Bronchial epithelial cell (primary cell): ENCODE data around the gene GIT2. TPM values are rescaled to one million over a fixed set of nuclear protein-coding genes. Genes with fewer than 3 reads are reported as not detected.
A peak's percentile ranks its signal among the peaks of the same experiment; 100 is the strongest.

Experiments used
- DNase-seq: peaks from one replicate; pipeline ENCODE4 v3.0.0-alpha.2; 2010; ENCODE audit warnings: low read depth
- FAIRE-seq: peaks from 2 replicates; lab custom pipeline; 2011; peaks lifted over from hg19 to GRCh38; lab: Jason Lieb, UNC
- H3K27me3 ChIP-seq: 2 replicates; pipeline ENCODE4 v1.5.1; 2011; ENCODE audit warnings: low read length; ENCODE audit not compliant: control insufficient read depth, insufficient read depth
- H3K36me3 ChIP-seq: 2 replicates; pipeline ENCODE4 v1.5.1; 2011; ENCODE audit warnings: low read length; ENCODE audit not compliant: control insufficient read depth, insufficient read depth
- H3K4me3 ChIP-seq: 2 replicates; pipeline ENCODE4 v1.5.1; 2011; ENCODE audit warnings: mild to moderate bottlenecking, low read depth, low read length, control low read depth
- total RNA-seq: library from RNA; depleted of rRNA; stranded (reverse); fragments of >200 nt; gene quantifications from 2 replicates; pipeline ENCODE4 v1.2.1, GENCODE V29; 2014
- TF ChIP-seq, protein P1 (sequence below): IDR thresholded peaks from 2 replicates; pipeline ENCODE4 v1.5.1; 2011; ENCODE audit warnings: mild to moderate bottlenecking, moderate library complexity, low read length, control low read depth, inconsistent platforms; ENCODE audit not compliant: insufficient read depth, severe bottlenecking

Gene GIT2
- total RNA-seq, 1 donor from 2014 or later = 22.4 TPM

DNA sequence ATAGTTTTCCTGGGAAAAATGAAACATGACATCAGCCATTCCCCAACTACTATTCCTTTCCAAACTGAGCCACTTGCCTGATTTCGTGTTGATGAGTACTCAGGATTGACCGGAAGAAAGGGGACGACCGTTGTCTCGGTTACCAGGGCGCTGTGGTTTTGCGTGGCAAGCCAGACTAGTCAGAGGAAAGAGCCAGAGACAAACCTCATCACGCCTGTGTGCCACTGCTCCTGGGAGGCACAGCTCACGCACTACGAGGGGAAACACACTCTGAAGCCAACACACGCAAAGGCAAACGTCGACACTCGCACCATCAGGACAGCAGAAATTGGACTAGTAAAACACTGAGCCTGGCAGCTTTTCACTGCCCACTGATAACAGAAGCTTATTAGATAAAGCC is 35.0 kb downstream of the GIT2 start:
- TF ChIP-seq, protein P1, sequence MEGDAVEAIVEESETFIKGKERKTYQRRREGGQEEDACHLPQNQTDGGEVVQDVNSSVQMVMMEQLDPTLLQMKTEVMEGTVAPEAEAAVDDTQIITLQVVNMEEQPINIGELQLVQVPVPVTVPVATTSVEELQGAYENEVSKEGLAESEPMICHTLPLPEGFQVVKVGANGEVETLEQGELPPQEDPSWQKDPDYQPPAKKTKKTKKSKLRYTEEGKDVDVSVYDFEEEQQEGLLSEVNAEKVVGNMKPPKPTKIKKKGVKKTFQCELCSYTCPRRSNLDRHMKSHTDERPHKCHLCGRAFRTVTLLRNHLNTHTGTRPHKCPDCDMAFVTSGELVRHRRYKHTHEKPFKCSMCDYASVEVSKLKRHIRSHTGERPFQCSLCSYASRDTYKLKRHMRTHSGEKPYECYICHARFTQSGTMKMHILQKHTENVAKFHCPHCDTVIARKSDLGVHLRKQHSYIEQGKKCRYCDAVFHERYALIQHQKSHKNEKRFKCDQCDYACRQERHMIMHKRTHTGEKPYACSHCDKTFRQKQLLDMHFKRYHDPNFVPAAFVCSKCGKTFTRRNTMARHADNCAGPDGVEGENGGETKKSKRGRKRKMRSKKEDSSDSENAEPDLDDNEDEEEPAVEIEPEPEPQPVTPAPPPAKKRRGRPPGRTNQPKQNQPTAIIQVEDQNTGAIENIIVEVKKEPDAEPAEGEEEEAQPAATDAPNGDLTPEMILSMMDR = no peak
- H3K36me3 ChIP-seq = peaks cover 14% of the 10 kb centered on the region
- no peak for FAIRE-seq
- no peak overlapping the region for H3K4me3 ChIP-seq
- H3K27me3 ChIP-seq = no peaks in the 10 kb centered on the region
- DNase-seq = no peak

DNA sequence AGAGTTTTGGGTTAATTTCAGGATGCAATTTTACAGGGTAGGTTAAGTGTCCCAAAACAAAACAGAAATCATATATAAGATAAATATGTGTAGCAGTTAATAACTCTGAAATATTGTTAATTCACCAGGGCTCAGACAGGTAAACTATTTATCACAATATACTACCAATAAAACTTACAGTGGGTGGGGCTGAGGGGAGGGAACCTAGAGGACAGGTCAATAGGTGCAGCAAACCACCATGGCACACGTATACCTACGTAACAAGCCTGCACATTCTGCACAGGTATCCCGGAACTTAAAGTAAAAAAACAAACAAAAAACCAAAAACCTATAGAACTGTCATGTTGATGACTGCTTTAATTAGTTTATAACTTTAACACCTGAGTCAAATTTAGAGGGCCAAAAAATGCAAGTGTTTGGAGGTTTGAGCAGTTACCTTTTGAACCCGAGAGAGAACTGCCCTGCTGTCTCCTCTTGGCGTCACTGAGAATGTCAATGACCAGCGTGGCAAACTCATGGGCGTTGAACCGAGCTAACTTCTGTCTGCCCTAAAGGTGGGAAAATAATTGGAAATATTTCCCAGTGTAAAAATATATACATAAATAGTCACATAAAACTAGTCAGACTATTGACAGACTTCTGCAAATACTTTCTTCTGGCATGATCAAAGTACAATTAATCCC is 36.6 kb downstream of the GIT2 start:
- peaks cover 11% of the 10 kb centered on the region for H3K36me3 ChIP-seq
- FAIRE-seq (no peak), DNase-seq (no peak)
- TF ChIP-seq, protein P1 = no peak
- no peak overlapping the region for H3K4me3 ChIP-seq
- no peaks in the 10 kb centered on the region for H3K27me3 ChIP-seq

DNA sequence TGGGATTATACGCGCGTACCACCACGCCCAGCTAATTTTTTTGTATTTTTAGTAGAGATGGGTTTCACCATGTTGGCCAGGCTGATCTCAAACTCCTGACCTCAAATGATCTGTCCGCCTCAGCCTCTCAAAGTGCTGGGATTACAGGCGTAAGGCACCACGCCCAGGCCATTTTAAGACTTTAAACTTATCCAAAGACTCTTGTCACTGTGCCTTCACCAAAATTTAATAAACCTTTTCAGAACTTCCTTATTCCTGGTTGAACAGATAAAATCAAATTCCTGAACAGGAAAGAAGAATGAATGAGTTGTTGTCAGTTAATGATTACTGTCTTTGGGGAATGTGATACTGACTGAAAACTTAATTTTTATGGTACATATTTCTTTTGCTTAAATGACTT is 37.8 kb downstream of the GIT2 start:
- no peaks in the 10 kb centered on the region for H3K27me3 ChIP-seq
- FAIRE-seq (no peak), DNase-seq (no peak)
- peaks cover 9% of the 10 kb centered on the region for H3K36me3 ChIP-seq
- TF ChIP-seq, protein P1 = no peak
- no peak overlapping the region for H3K4me3 ChIP-seq

DNA sequence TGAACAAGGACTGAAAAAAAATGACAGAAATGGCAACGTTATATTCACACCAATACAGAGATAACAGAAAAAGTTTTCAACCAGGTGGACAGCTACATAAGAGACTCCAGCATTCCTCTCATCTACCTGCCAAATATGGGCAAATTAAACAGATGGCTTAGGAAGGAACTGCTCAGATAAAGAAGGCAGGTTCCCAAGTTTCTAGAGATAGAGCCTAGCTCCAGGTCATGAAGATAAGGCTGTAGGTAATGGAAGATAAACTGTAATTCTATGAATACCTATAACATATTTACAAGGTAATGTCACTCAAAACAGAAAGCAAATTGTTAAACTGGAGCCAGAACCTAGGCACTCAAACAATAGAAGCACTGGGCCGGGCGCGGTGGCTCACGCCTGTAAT is 42.5 kb downstream of the GIT2 start:
- Histone ChIP-seq H3K4me3 (no peak overlapping the region), H3K36me3 (peaks cover 10% of the 10 kb centered on the region), H3K27me3 (no peaks in the 10 kb centered on the region)
- TF ChIP-seq, protein P1 = no peak
- DNase-seq (no peak), FAIRE-seq (no peak)

DNA sequence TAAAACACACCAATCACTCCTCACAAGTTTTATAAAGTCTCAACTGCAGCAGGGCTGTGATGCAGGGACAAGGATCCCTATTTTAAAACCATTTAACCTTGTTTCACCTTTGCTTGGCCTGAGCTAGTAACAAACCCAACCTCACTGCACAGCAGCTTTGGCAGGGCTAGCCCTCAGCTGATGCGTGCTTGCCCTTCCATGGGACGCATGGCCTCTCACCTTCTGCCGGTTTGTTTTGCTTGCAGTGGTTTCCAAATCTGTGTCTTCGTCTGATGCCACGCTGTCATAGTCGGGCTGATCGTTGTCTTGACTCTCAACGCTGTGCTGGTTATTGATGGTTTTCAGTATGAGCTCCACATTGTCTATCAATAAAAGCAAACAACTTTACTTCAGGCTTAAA is 43.3 kb downstream of the GIT2 start:
- TF ChIP-seq, protein P1 = no peak
- Histone ChIP-seq H3K27me3 (no peaks in the 10 kb centered on the region), H3K36me3 (peaks cover 14% of the 10 kb centered on the region), H3K4me3 (no peak overlapping the region)
- FAIRE-seq (peak; percentile 18), DNase-seq (no peak)

DNA sequence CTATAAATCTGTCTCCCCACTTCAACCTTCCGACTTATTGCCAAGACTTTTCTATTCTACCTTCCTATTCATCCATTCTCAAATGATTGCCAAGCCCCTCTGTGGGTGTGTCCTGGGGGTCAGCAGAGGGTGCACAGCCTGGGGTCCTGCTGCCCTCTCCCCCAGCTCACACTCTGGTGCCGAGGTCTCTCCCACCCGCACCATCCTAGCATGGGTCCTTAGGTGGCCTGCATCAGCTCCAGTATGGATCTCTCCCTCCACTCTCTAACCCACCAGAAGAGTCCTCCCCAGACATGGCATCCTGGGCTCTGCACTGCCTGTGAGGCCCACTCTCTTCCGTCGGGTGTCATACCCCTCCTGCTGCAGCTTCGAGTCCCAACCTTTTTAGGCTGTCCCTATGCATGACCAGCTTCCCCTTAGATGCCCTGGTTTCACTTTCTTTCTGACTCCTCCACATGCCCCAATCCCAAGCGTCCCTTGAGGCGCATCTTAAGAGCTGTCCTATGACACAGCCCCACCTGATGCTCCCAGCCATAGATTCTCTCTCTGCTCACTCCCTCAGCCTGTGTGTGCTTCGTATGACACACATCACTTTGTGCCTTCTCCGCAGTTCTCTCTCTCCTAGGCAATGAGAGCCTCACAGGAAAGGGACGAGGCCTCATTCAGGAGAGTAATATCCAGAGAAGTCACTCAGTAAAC is 43.9 kb downstream of the GIT2 start:
- DNase-seq (no peak), FAIRE-seq (no peak)
- Histone ChIP-seq H3K36me3 (peaks cover 14% of the 10 kb centered on the region), H3K27me3 (no peaks in the 10 kb centered on the region), H3K4me3 (no peak overlapping the region)
- TF ChIP-seq, protein P1 = no peak
